ENCODE measurements around the gene PAPOLB.

GRCh38 chr7:4911111-4911828 lies 49.4 kb upstream of the PAPOLB start:
- TF ChIP-seq CTBP1 (IDR thresholded peaks at IDR 0.05; ENCODE audit: borderline replicate concordance) (no peak), ARNT (IDR thresholded peaks at IDR 0.05) (no peak)
